HEK293T (cell line): ENCODE results near the gene CCDC102A.

Experiments
- ARNT ChIP-seq: fragments of 450-650 bp; IDR thresholded peaks from 2 replicates; pipeline ENCODE4 v1.6.1; 2017; ENCODE audit warnings: mild to moderate bottlenecking
- BHLHE40 ChIP-seq: fragments of 450-650 bp; IDR thresholded peaks from 2 replicates; pipeline ENCODE4 v1.6.1; 2016; ENCODE audit warnings: mild to moderate bottlenecking, moderate library complexity, borderline replicate concordance
- FOXA1 ChIP-seq: fragments of 450-650 bp; IDR thresholded peaks from 2 replicates; pipeline ENCODE4 v1.6.1; 2016; ENCODE audit warnings: mild to moderate bottlenecking
- FOXK2 ChIP-seq: fragments of 450-650 bp; IDR thresholded peaks from 2 replicates; pipeline ENCODE4 v1.6.1; 2016; ENCODE audit warnings: mild to moderate bottlenecking
- FOXM1 ChIP-seq: fragments of 450-650 bp; IDR thresholded peaks from 2 replicates; pipeline ENCODE4 v1.6.1; 2017; ENCODE audit warnings: mild to moderate bottlenecking, borderline replicate concordance
- HDGF ChIP-seq: fragments of 450-650 bp; IDR thresholded peaks from 2 replicates; pipeline ENCODE4 v1.6.1; 2017; ENCODE audit warnings: antibody characterized with exemption, borderline replicate concordance
- L3MBTL2 ChIP-seq: fragments of 450-650 bp; conservative IDR thresholded peaks from 2 replicates; pipeline ENCODE4 v1.6.1; 2016; ENCODE audit warnings: mild to moderate bottlenecking
- SP1 ChIP-seq: fragments of 450-650 bp; IDR thresholded peaks from 2 replicates; pipeline ENCODE4 v1.6.1; 2017
- TARDBP ChIP-seq: fragments of 450-650 bp; IDR thresholded peaks from 2 replicates; pipeline ENCODE4 v1.6.1; 2016
- ZNF384 ChIP-seq: fragments of 450-650 bp; IDR thresholded peaks from 2 replicates; pipeline ENCODE4 v1.6.1; 2016
- TF ChIP-seq, protein P1 (sequence below): fragments of 450-650 bp; IDR thresholded peaks from 2 replicates; pipeline ENCODE4 v1.6.1; 2016

DNA sequence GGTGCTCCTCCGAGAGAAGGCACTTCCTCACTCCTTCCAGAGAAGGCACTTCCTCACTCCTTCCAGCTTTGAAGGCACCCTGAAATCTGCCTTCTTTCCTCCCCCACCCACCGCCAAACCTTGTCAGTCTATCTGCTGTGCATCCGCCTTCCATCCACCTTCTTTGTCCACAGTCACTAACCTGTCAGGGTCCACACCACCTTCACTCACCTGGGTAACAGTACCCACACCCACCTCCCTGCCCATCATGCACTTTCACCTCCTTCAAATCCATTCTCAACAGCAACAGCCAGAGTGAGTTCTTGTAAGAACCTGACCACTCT lies 5.2 kb downstream of the CCDC102A start:
- TF ChIP-seq TARDBP (no peak), HDGF (no peak), FOXM1 (no peak), SP1 (no peak), ARNT (no peak), BHLHE40 (no peak), FOXK2 (no peak), ZNF384 (no peak), FOXA1 (no peak), L3MBTL2 (no peak)
- TF ChIP-seq, protein P1, sequence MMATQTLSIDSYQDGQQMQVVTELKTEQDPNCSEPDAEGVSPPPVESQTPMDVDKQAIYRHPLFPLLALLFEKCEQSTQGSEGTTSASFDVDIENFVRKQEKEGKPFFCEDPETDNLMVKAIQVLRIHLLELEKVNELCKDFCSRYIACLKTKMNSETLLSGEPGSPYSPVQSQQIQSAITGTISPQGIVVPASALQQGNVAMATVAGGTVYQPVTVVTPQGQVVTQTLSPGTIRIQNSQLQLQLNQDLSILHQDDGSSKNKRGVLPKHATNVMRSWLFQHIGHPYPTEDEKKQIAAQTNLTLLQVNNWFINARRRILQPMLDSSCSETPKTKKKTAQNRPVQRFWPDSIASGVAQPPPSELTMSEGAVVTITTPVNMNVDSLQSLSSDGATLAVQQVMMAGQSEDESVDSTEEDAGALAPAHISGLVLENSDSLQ = no peak
